ENCODE measurements around the gene RNU1-2.
"Not testable (repeated sequence)": the region's sequence is repeated elsewhere in the genome, so short reads cannot be mapped to it uniquely, and the experiment has no call there.

DNA sequence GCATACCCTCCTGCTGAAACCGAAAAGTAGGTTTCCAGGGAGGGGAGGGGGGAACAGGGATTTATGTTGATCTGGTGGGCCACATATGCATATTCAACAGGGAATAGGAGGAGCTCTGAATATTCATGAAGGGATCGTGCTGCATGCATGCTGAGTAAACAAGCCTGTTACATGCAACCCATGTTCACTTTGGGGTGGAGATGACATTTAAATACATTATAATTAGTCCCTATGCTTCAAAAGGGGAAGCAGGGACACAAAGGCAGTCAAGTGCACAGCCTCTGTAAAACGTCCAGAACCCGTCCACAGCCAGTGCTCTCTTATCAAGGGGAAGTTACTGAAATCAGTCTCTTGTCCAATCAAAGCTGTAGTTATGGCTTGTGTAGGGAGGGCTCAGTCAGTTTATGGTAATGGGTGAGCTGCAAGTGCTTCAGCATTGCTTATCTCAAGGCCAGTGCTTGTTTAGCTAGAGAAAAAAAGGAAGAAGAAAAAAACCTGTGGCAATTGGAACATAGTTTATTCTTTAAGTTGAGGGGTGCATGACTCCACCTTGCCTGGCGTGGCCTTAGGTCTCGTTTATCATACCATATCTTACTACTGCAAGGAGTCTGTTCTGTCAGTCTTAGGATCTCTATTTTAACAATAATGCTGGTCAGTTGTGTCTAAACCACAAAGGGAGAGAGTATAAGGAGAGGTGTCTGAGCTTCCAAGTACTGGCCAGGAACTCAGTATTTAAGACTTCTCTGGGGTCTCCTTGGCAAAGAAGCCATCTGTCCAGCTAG, 28.7 kb upstream of the RNU1-2 start:
- TF ChIP-seq, protein P1, sequence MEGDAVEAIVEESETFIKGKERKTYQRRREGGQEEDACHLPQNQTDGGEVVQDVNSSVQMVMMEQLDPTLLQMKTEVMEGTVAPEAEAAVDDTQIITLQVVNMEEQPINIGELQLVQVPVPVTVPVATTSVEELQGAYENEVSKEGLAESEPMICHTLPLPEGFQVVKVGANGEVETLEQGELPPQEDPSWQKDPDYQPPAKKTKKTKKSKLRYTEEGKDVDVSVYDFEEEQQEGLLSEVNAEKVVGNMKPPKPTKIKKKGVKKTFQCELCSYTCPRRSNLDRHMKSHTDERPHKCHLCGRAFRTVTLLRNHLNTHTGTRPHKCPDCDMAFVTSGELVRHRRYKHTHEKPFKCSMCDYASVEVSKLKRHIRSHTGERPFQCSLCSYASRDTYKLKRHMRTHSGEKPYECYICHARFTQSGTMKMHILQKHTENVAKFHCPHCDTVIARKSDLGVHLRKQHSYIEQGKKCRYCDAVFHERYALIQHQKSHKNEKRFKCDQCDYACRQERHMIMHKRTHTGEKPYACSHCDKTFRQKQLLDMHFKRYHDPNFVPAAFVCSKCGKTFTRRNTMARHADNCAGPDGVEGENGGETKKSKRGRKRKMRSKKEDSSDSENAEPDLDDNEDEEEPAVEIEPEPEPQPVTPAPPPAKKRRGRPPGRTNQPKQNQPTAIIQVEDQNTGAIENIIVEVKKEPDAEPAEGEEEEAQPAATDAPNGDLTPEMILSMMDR (IDR thresholded peaks at IDR 0.05; ENCODE audit: insufficient read depth, low read length), result not testable (repeated sequence)
- TF ChIP-seq, protein P2, sequence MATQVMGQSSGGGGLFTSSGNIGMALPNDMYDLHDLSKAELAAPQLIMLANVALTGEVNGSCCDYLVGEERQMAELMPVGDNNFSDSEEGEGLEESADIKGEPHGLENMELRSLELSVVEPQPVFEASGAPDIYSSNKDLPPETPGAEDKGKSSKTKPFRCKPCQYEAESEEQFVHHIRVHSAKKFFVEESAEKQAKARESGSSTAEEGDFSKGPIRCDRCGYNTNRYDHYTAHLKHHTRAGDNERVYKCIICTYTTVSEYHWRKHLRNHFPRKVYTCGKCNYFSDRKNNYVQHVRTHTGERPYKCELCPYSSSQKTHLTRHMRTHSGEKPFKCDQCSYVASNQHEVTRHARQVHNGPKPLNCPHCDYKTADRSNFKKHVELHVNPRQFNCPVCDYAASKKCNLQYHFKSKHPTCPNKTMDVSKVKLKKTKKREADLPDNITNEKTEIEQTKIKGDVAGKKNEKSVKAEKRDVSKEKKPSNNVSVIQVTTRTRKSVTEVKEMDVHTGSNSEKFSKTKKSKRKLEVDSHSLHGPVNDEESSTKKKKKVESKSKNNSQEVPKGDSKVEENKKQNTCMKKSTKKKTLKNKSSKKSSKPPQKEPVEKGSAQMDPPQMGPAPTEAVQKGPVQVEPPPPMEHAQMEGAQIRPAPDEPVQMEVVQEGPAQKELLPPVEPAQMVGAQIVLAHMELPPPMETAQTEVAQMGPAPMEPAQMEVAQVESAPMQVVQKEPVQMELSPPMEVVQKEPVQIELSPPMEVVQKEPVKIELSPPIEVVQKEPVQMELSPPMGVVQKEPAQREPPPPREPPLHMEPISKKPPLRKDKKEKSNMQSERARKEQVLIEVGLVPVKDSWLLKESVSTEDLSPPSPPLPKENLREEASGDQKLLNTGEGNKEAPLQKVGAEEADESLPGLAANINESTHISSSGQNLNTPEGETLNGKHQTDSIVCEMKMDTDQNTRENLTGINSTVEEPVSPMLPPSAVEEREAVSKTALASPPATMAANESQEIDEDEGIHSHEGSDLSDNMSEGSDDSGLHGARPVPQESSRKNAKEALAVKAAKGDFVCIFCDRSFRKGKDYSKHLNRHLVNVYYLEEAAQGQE (IDR thresholded peaks at IDR 0.05; ENCODE audit: insufficient replicate concordance, low read depth), result not testable (repeated sequence)
- TF ChIP-seq POLR2AphosphoS5 (IDR thresholded peaks at IDR 0.05; ENCODE audit: low read depth); GABPA (IDR thresholded peaks at IDR 0.05; ENCODE audit: low read depth); SPI1 (IDR thresholded peaks at IDR 0.05; ENCODE audit: borderline replicate concordance, low read depth): not testable (repeated sequence)
